GM11168 (cell line): ENCODE measurements around the gene A4GALT.

Experiments
- in situ Hi-C: fragments of 300-500 bp; cut with MboI; formaldehyde crosslinking; loops from one replicate; pipeline ENCODE4 v1.12.0; 2022; ENCODE audit warnings: low sequenced_read_pairs; ENCODE audit not compliant: unreplicated experiment

A4GALT gene

GRCh38 chr22:42654436-42655073 is 66.1 kb downstream of the A4GALT start:
- in situ Hi-C loops: no loop called here

GRCh38 chr22:42653999-42654398 is 66.7 kb downstream of the A4GALT start:
- in situ Hi-C loops: no loop called here

GRCh38 chr22:42651134-42651533 is 69.5 kb downstream of the A4GALT start:
- in situ Hi-C loops: no loop called here

GRCh38 chr22:42649246-42650099 is 71.2 kb downstream of the A4GALT start, which contains the start of gene CYB5R3:
Gene CYB5R3 (minus strand): TSS chr22:42649392. CDS start chr22:42649315, 77 bp downstream.
- in situ Hi-C loops: no loop called here

- in situ Hi-C loops: no loop called here
These were observed 72.1 kb downstream of the A4GALT start for GRCh38 chr22:42648368-42649245.

GRCh38 chr22:42648017-42648367 is 72.7 kb downstream of the A4GALT start:
- in situ Hi-C loops: no loop called here

- in situ Hi-C loops: no loop called here
These were observed 73.8 kb downstream of the A4GALT start for GRCh38 chr22:42646569-42647525.

GRCh38 chr22:42645938-42646568 is 74.6 kb downstream of the A4GALT start:
- in situ Hi-C loops: no loop called here

- in situ Hi-C loops: no loop called here
These were observed 75.2 kb downstream of the A4GALT start for GRCh38 chr22:42645341-42645937.

- in situ Hi-C loops: no loop called here
These were observed 76.0 kb downstream of the A4GALT start for GRCh38 chr22:42644422-42645340.

GRCh38 chr22:42643634-42644421 is 76.8 kb downstream of the A4GALT start:
- in situ Hi-C loops: no loop called here

GRCh38 chr22:42642806-42643633 is 77.7 kb downstream of the A4GALT start:
- in situ Hi-C loops: no loop called here
